NCI-H748 treated with DMSO at 0.1 percent for 48 hours (cell line): ENCODE data around the gene EARS2.
"Not testable (repeated sequence)": the region's sequence is repeated elsewhere in the genome, so short reads cannot be mapped to it uniquely, and the experiment has no call there.

Experiments used
- DNase-seq: peaks from one replicate; lab custom pipeline; 2025; lab: John Stamatoyannopoulos, UW

The EARS2 gene

DNA sequence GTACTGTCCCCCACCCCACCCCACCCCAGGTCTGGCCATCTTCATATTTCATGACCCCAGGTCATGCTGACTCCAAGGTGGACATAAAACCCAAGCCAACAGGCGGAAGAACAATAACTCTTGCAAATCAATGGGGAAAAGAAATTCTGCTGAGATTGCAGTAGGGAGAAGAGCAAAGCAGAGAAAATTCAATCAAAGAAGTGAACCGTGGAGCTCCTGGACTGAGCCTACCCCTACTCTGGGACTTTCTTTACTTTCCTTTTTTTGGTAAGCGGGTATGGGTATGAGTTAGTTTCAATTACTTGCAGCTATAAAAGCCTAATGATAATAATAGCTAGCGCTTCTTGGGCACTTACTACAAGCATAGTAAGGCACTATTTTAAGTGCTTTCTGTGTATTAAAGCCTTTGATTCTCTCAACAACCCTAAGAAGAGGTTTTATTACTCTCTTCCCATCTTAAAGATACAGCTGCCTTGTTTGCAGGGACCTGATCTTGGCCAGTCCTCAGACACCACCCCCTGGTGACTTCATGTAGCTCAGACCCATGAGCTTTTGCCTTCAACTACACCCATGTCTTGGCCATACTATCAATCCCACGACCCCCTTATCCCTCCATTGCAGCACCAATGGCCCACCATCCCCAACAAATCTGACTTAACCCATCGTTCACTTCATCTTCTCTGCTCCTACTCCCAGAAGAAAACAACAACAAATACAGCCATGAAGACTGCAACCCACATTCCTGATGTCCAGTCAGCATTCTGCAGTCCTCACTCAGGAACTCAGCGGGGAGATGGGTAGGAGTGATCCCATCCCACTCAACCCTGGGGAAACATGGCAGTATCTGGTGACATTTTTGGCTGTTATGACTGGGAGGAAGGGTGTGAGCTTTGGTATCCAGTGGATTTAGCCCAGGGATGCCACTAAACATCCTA lies 51.2 kb downstream of the EARS2 start:
- DNase-seq, result no peak

DNA sequence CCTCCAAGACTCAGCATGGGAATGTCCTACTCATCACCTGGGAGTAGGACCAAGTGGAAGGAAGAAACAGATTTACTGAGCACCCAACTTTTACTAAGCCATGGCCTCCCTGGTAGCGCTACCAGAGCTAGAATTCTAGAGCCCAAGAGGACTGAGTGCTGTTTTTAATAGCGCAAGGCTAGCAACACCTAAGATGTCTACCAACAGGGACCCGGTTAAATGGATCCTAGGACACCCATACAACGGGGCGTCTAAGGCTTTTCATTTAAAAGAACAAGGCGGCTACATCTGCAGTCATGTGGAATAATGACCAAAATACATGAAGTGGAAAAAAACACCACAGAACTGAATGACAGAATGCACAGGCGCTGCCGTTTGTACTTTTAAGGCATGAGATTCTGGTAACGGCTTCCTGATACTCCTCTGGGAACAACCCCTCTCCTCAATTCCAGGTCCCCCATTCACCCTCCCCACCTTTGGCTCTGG lies 51.9 kb downstream of the EARS2 start:
- DNase-seq, result no peak

GRCh38 chr16:23504453-23505179 lies 52.5 kb downstream of the EARS2 start:
- DNase-seq, result no peak

DNA sequence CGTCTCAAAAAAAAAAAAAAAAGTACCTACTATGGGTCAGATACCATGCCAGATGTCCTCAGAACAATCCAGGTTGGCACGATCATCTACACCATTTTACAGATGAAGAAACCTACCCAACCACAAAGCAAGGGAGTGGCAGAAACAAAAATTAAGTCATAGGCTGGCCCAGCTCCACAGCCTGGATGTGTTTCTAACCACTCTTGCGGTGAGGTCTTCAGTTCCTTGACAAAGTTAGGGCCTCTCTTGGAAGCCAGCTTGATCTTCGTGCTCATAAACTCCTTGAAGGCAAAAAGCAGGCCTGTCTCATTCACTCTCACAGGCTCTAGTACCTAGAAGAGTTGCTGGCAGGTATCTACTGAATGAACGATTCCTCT lies 53.1 kb downstream of the EARS2 start:
- DNase-seq, result no peak

DNA sequence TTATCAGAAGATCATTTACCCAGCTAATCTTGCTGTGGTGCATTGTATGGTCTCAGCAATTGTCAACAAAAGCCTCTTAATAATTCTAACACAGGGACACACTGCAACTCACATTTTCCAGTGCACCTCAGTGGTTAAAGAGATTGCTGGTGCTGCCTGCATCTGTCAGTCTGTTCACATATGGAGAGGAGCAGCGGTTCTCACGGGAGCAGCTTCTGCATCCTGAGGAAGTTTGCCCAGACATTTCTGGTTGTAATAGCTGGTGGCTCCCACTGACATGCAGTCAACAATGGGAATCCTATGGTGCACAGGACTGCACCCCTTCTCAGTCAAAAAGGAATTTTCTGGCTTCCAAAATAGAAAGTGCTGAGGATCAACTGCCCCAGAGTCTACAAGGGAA lies 54.7 kb downstream of the EARS2 start:
- no peak for DNase-seq

- no peak for DNase-seq
Observed at GRCh38 chr16:23501291-23501690, 55.9 kb downstream of the EARS2 start.

- DNase-seq, result no peak
Observed at GRCh38 chr16:23500862-23501225, 56.3 kb downstream of the EARS2 start.

- DNase-seq, result no peak
Observed at GRCh38 chr16:23500212-23500861, 56.8 kb downstream of the EARS2 start.

DNA sequence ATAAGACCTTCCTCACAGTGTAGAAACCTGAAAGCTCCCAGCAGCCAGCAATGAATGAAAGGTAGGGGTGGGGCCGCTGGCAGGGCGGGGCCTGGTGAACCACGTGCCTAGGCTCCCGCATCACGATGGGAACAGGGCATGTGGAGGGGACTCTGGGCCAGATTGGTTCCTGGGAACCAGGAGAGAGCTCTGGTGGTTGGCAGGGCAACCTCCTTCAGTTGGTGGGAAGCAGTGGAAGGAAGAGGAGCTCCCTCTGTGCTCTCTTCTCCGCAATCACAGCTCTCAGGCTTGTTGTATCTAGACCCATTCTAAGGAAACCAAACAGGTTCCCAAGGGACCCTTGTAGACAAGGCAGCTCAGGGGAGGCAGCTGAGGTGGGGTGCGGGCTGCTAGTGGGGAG lies 57.3 kb downstream of the EARS2 start:
- DNase-seq, result no peak

DNA sequence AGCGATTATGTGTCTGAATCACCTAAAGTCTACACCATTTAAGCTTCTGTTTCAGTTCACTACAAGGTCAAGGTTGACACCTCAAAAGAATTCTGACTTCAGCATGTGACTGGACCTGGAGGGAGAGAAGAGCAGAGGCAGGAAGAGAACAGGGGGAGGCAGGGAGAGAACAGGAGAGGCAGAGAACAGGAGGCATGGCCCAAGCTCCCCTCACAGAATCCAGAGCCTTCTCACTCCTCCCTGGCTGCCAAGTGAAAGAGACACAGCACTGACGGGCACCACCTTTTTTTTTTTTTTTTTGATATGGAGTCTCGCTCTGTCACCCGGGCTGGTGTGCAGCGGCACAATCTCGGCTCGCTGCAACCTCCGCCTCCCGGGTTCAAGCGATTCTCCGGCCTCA lies 58.3 kb downstream of the EARS2 start:
- no peak for DNase-seq

GRCh38 chr16:23497543-23497868 lies 59.6 kb downstream of the EARS2 start:
- no peak for DNase-seq

GRCh38 chr16:23496821-23497542 lies 60.2 kb downstream of the EARS2 start:
- DNase-seq, result no peak

GRCh38 chr16:23495671-23496070 lies 61.5 kb downstream of the EARS2 start:
- DNase-seq, result no peak

- no peak for DNase-seq
Observed at GRCh38 chr16:23494188-23494587, 63.0 kb downstream of the EARS2 start.

DNA sequence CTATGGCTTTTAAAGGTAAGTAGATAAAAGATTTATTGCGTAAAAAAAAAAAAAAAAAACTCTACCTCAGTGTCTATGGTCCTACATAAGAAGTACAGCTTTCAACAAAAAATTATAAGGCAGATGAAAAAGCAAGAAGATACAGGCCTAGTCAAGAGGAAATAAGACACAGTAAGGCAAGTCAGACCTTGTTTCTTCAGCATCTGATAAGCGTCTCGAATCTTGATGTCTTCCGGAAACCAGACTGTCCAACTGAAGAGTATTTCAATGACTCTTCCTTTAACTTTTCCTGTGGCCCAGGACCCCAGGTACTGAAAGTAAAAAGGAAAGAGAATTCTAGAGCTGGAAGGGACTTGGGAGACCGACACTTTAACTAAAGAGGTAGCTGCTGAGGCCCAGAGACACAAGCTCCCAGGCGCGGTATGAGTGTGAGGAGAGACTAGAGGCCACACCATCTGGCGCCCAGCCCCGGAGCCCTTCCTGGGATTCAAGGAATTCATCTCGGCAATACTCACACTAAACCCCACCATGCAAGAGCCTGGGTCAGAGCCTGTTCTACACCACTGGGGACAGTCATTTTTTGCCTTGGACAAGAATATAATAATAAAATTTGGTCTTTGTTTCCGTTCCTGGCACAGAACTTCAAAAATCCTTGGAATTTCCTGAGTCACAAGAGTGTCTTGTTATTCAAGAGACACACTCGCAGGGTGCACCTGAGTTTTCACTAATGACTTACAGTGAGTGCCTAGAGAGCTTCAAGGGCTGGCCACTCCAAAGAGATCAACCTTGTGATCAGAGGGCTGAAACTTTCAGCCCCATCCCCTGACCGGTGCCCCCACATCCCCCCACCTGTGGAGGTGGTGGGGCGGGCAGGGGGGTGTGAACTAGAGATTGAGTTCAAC lies 65.4 kb downstream of the EARS2 start:
- no peak for DNase-seq

- DNase-seq, result no peak
Observed at GRCh38 chr16:23486480-23486879, 70.7 kb downstream of the EARS2 start.

- DNase-seq, result no peak
Observed at GRCh38 chr16:23485841-23486240, 71.3 kb downstream of the EARS2 start.

DNA sequence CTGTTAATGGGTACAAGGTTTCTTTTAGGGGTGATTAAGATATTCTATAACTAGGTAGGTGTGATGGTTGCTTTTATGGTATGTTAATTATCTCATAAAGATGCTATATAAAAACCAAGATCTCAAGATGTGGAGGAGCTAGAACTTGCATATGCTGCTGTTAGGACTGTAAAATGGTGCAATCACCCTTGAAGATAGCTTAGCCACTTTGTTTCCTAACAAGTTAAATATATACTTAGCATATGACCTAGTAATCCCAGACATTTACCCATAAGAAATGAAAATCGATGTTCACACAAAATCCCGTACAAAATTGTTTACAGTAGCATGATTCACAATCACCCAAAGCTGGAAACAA lies 71.9 kb downstream of the EARS2 start:
- no peak for DNase-seq

DNA sequence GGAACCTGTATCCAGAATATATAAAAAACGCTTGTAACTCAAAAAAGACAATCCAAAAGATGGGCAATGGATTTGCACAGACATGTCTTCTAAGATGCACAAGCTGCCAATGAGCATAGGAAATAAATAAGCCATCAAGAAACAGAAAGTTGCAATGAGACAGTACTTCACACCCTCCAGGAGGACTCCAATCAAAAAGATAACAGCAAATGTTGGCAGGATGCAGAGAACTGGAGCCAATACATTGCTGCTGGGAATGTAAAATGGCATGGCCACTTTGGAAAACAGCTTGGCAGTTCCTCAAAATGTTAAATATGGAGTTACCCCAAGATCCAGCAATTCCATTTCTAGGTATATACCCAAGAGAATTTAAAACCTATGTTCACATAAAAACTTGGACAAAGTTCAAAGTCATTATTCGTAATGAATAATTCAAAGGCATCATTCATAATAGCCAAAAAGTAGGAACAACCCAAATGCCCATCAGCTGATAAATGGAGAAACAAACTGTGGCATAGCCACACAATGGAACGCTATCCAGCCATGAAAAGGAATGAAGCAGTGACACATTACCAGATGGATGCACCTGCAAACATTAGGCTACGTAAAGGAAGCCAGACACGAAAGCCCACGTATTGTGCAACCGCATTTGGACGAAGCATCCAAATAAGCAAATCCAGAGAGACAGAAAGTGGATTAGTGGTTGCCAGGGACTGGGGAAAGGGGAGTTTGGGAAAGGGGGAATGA lies 72.5 kb downstream of the EARS2 start:
- DNase-seq, result no peak

DNA sequence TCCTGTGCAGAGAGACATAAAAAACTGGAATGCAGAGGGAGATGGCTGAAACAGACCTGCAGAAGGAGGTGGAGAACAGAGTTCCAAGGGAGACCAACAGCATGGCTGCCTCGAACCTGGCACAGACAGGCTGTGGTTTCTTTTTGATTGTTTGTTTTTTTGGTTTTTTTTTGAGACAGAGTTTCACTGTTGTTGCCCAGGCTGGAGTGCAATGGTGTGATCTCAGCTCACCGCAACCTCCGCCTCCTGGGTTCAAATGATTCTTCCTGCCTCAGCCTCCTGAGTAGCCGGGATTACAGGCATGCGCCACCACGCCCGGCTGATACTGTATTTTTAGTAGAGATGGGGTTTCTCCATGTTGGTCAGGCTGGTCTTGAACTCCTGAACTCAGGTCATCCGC lies 73.7 kb downstream of the EARS2 start:
- DNase-seq, result not testable (repeated sequence)

DNA sequence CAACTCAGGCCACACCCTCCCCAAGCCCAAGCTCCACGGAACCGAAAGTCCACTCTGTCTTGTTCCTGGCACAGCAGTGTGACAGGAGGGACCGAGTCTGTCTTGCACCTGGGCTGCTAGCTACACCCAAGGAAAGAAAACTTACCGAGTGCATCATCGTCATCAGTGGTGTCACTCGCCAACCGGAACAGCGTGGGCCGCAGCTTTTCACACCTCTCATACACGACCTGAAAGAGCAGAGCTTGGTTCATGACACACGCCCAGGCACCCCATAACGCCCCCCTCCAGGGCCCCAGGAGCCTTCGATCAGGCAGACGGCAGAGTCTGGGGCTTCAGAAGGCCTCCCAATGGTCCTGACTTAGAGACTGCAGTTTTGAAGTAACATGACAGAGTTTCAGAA lies 74.4 kb downstream of the EARS2 start:
- DNase-seq, result no peak
